M059J (cell line): ENCODE data around the gene SSX2IP. TPM values are rescaled to one million over a fixed set of nuclear protein-coding genes. Genes with fewer than 3 reads are reported as not detected.
"Not testable (repeated sequence)": the region's sequence is repeated elsewhere in the genome, so short reads cannot be mapped to it uniquely, and the experiment has no call there.

ENCODE experiments used
- DNase-seq: peaks from one replicate; pipeline ENCODE4 v3.0.0-alpha.2; 2012; ENCODE audit warnings: low read depth
- total RNA-seq: library from RNA; depleted of rRNA; stranded (reverse); fragments of >200 nt; shearing (Covaris generic); gene quantifications from 2 replicates; pipeline ENCODE4 v1.2.3, GENCODE V29; 2014; rRNA removed

SSX2IP gene
- total RNA-seq, result 41.3 and 45.5 TPM in 2 replicates

DNA sequence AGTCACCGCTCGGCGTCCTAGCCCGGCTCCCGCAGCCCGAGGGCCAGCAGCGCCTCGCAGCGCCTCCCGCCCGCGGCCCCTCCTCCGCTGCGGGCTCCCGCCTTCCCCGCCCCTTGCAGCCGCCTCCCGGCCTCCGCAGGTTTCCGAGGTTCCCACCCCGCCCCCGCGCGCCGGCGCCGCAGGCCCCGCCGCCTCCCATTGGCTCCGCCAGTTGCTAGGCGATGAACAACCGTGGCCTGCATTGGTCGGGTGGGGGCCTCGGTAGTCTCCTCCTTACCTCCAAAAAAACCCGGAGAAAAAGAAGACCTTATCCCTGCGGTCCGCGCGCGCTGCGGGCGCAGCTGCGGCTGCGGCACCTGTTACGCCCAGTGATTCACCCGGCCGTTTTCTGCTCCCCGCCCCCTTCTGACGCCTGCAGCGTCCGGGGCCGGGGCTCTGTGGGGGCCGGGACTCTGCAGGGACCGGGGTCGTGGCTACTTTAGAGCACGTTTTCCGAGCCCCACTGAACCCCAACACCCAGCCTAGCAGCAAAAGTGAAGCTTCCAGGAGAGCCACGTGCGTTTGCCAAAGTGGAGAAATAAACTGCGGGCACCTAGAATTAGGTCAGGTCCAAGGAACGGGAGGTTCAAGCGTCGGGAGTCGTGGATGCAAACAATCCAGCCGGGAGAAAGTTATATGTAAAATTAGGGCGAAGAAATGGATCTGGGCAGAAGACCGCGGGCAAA is at the start of gene SSX2IP:
SSX2IP (minus strand) TSS at position 65 of the 725 bp plus-strand sequence. CDS start 19,242 bp downstream, outside the sequence.
- peak; percentile 96 for DNase-seq

- DNase-seq, result no peak
These were observed 48.0 kb upstream of the SSX2IP start for GRCh38 chr1:84738237-84738636.

GRCh38 chr1:84737590-84737989 is 47.3 kb upstream of the SSX2IP start:
- DNase-seq, result no peak

- DNase-seq, result no peak
These were observed 46.7 kb upstream of the SSX2IP start for GRCh38 chr1:84736944-84737343.

GRCh38 chr1:84736445-84736844 is 46.2 kb upstream of the SSX2IP start:
- no peak for DNase-seq

DNA sequence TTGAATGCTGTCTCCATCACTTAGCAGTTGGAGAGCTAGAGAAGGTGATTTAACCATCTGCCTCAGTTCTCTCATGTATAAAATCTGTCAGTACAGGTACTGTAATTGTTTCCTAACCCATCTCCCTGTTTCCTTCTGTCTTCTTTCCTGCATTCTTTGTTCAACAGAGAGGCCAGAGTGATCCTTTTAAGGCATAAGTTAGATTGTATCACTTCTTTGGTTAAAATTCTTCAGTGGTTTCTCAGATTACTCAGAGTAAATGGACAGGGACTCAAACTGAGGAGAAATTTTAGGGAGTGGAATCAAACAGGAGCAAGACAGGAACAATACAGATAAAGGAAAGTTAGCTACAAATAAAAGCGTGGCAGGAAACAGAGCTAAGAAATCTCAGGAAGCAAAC is 45.2 kb upstream of the SSX2IP start:
- DNase-seq, result peak; percentile 72

DNA sequence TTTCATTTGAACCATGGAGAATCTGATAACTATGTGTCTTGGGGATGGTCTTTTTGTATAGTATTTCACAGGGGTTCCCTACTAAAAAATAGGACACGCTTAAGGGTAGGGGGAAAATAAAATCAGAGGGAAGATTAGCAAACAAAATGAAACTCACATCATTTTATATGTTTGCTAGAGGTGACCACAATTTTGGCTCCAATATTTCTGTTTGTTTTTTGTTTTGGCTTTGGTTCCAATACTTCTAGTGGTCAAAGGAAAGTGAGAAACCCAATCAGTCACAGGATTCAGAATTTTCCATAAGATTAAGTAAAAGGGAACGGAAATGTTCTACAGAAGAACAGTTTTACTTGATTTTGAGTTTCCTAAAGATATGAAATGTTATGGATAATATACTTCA is 42.3 kb upstream of the SSX2IP start:
- no peak for DNase-seq

DNA sequence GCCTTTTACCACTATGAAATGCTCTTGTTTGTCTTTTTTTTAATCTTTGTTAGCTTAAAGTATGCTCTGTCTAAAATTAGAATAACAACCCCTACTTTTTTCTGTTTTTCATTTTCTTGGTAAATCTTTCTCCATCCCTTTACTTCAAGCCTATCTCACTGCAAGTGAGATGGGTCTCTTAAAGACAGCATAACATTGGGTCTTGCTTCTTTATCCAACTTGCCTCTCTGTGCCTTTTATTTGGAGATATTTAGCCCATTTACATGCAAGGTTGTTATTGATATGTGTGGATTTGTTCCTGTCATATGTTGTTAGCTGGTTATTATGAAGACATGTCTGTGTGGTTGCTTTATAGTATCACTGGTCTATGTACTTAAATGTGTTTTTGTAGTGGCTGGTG is 41.3 kb upstream of the SSX2IP start:
- no peak for DNase-seq

DNA sequence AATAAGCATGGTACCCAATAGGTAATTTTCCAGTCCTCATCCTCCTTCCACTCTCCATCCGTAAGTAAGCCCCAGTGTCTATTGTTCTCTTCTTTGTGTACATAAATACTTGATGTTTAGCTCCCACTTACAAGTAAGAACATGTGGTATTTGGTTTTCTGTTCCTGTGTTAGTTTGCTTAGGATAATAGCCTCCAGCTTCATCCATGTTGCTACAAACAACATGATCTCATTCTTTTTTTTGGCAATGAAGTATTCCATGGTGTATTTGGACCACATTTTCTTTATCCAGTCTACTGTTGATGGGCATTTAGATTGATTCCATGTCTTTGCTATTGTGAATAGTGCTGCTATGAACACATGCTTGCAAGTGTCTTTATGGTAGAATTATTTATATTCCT is 37.5 kb upstream of the SSX2IP start:
- peak; percentile 54 for DNase-seq

DNA sequence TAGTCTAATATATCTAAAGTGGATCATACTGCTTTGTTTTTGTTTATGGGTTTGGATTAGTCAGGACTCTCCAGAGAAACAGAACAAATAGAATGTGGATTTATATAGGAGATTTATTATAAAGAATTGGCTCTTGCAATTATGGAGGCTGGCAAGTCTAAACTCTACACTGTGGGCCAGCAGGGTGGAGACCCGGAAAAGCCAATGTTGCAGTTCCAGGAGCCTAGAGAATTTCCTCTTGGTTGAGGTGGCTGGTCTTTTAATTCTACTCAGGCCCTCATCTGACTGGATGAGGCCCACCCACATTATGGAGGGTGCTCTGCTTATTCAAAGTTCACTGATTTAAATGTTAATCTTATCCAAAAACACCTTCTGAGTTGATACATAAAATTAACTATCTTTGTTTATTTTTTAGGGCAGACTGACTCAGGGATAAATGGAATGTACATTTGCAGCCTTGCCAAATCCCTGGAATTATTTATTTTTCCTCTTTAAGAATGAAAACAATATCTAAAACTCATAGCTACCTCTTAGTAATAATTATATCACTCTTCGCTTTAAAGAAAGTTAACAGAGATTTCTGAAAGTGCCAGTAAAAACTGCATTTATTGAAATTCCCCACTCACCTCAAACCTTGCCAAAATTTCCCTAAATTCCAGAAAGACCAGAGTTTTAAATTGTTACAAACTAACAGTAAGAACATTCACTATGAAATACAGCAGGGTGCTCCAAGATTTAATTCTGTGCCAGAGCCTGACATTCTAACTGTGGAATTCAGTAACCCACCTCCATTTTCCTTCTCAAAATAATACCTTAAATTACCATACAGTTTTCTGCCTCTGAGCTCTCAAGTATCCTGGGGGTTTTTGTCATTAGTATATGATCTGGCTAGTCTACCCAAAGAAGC is 36.6 kb upstream of the SSX2IP start:
- DNase-seq, result peak; percentile 60

DNA sequence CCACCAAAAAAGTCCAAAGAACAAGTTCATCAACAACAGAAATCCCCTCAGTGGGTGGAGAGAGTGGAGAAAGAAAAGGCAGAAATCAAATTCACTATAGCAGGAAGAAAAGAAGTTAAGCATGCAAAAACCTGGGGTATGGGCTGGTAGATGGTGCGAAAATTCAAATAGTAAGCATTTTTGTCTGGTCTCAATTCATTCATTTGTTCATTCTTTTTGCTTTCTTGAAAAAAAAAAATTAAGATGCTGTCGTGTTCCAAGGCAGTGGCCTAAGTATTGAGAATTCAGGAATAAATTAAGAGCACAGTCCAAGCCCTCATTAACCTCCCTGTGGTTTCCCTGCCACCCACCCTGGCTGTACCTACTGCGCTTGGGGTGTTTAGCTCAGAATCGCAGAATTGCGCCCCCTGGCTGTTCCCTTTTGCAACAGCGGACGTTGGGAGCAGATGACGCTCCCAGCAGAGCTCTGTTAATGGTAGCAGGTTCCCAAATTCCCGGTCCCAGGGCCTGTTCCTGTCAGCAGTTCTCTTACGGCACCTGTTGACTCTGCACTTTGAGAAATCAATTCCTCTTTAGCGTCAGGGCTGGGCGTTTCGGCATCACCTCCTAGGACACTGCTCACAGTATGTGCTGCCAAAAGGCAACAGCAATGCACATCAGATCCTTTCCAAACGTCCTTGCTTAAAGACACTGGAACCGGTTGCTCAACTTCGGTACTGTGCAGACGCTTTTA is 34.0 kb upstream of the SSX2IP start:
- no peak for DNase-seq

DNA sequence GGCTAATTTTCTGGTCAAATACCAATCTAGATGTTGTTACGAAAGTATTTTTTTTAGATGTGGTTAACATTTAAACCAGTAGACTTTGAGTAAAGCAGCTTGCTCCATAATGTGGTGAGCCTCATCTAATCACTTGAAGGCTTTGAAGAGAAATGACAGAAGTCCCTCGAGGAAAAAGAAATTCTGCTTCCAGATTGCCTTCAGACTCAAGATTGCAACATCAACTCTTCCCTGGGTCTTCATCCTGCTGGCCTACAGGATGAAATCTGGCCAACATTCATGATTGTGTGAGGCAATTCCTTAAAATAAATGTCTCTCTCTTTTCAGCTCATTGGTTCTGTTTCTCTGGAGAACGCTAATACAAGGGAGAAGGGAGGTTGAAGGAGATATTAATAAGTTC is 32.5 kb upstream of the SSX2IP start:
- no peak for DNase-seq

- not testable (repeated sequence) for DNase-seq
These were observed 31.6 kb upstream of the SSX2IP start for GRCh38 chr1:84721872-84722271.

DNA sequence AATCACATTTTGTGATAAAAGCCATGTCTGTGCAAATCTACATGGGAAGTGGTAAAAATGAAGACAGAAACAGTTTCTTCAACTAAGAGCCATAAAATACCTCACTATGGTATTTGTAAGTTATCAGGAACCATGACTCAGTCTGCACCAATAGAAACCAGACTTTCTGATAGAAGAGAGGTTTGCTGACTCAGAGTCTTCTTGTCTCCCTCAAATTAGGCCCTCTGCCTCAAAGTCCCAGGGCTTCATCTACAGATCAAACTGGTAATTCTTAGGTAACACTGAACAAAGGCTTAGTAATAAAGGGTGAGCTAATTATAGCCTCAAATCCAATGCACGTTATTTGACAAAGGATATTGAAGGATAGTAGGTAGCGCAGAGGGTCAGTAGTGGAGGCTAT is 30.9 kb upstream of the SSX2IP start:
- peak; percentile 85 for DNase-seq

DNA sequence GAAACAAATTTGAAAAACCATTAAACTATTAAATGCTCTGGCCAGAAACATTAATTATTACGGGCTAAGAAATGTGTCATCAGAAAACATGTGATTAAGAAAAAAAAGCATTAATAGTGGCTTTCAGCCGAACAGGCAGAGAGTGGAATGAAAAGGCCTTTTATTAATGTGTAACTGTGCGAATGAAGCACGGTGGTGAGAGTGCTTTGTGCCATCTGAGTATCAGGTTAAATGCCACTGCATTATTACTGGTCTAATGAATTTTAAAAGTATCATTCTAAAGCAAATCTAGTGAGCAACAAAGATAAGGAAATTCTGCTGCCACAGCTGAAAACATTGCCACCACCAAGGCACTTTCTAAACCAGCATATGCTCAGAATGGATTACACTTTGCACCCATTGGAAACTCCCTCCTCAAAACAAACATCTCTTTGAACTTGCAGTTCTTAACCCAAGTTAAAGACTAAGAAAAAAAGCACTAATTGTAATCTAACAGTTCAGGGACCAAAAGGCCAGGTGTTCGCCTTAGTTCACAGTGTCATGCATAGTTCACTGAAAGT is 30.0 kb upstream of the SSX2IP start:
- DNase-seq, result peak; percentile 41

DNA sequence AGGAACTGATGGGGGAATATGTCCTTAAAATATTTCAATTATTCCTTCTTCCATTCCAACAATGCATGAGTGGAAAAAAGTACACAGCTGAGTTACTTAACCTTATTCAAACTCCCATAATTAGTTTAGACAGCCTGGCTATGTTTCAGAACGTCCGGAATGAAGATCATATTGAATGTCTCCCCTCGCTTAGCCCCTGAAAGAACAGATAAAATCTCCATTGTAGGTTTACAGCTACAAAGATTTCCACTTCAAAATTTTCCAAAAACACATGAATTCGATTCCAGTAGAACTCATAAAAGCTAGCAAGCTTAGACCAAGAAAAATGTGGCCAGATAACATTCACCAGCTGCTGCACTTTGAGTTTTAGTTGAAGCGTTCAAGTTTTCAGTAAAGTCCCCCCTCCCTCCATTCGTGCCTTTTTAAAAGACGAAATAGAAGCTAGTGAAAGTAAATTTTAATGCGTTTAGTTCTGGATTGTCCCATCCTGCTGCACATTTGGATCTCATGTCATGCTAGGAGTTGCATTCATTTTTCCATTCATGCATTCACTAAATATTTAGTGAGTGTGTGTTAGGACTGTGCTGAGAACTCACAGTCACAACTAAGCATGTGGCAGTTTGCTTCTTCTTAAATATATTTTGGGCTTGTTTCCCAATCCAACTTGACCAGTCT is 29.4 kb upstream of the SSX2IP start:
- no peak for DNase-seq

GRCh38 chr1:84715342-84716019 is 25.2 kb upstream of the SSX2IP start:
- DNase-seq, result no peak

GRCh38 chr1:84712276-84712874 is 22.1 kb upstream of the SSX2IP start:
- peak; percentile 79 for DNase-seq

GRCh38 chr1:84711869-84712268 is 21.6 kb upstream of the SSX2IP start:
- DNase-seq, result no peak

- DNase-seq, result no peak
These were observed 20.9 kb upstream of the SSX2IP start for GRCh38 chr1:84711121-84711520.
